ENCODE data around the gene EPHX1.
A peak's percentile ranks its signal among the peaks of the same experiment; 100 is the strongest.
"Not testable (repeated sequence)": the region's sequence is repeated elsewhere in the genome, so short reads cannot be mapped to it uniquely, and the experiment has no call there.

EPHX1 gene

DNA sequence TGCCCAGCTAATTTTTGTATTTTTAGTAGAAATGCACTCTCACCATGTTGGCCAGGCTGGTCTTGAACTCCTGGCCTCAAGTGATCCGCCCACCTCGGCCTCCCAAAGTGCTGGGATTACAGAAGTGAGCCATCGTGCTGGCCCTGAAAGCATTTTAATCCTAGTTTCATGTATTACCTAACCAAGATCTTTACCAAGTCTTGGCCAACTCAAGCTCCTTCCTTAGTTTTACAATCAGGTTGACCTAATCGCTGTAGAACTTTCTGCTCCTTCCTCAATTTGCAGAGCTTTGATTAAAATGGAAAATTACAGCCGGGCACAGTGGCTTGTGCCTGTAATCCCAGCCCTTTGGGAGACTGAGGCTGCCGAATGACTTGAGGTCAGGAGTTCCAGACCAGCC is 75.4 kb downstream of the EPHX1 start:
- no peak overlapping the region for H2BK15ac ChIP-seq (replicated peaks; ENCODE audit: low read depth)
- no peak overlapping the region for H3K4me3 ChIP-seq (ENCODE audit: low read length)
- peaks cover 6% of the 10 kb centered on the region for H3K79me1 ChIP-seq (ENCODE audit: low read length)

DNA sequence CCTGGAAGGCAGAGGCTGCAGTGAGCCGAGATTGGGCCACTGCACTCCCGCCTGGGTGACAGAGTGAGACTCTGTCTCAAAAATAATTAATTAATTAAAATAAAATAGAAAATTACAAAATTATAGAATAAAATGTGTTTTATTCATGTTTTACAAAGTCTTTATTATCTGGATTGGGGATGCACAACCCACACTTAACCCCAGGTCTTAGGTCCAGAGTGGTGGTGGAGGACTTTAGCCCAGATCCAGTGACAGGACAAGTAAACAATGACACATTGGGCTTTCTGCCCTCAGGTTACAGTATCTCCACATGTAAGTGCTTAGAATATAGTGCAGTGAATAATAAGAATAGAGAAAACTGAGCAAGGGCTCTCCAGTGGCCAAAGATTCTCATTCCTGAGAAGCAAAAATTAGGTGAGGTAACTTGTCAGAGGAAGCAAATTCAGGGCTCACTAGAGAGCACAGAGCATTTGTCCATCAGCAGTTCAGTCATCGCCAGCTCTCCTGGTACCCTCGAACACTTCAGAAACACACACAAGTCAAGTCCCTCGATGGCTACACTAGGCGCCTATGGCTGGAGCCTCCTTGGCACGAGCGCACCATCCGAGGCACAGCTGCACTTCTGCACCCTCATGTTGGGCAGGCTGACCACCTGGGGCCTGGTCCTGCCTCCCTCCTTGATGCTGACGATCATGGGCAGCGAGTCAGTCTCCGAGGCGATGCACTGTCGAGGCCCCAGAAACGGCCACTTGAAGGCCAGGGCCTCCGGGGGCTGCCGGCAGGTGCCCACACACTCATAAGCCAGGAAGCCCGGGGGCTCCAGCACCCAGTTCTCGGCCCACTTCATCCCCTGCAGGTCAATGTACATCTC is 76.5 kb downstream of the EPHX1 start:
- peaks cover 1% of the 10 kb centered on the region for H3K79me2 ChIP-seq (ENCODE audit: control insufficient read depth, insufficient read depth, low read length)
- no peak overlapping the region for H2BK5ac ChIP-seq (ENCODE audit: low read length)
- peaks cover 16% of the 10 kb centered on the region for H3K4me1 ChIP-seq (ENCODE audit: control insufficient read depth, low read depth, low read length)
- H3K79me1 ChIP-seq (ENCODE audit: low read length), result peaks cover under 1% of the 10 kb centered on the region
- no peak overlapping the region for H3K27ac ChIP-seq (ENCODE audit: low read depth, low read length)
- H3K27me3 ChIP-seq (ENCODE audit: insufficient read depth, low read length, poor library complexity), result no peaks in the 10 kb centered on the region
- DNase-seq, result no peak
- H3K18ac ChIP-seq (ENCODE audit: low read length), result no peak overlapping the region
- no CpG with 5 or more reads among the region's 19 CpGs for WGBS (ENCODE audit: extremely low coverage, insufficient coverage, low lambda C conversion rate)
- H3K4me2 ChIP-seq (ENCODE audit: low read length), result no peak overlapping the region
- no peak overlapping the region for H4K8ac ChIP-seq (ENCODE audit: low read depth, low read length)
- no peak overlapping the region for H4K5ac ChIP-seq (ENCODE audit: low read length)
- peak overlapping the region; percentile 1 for H3K56ac ChIP-seq (ENCODE audit: low read length)
- no peak overlapping the region for H3K4me3 ChIP-seq (ENCODE audit: low read length)
- H2BK15ac ChIP-seq (replicated peaks; ENCODE audit: low read depth), result no peak overlapping the region
- H3K23ac ChIP-seq (ENCODE audit: low read length), result no peak overlapping the region
- H2AK5ac ChIP-seq (ENCODE audit: low read length), result no peak overlapping the region
- H3K9ac ChIP-seq (ENCODE audit: low read length), result no peak overlapping the region
- H2BK120ac ChIP-seq (ENCODE audit: low read depth, low read length), result no peak overlapping the region
- no peak overlapping the region for H3K4ac ChIP-seq (ENCODE audit: low read depth, low read length)
- peaks cover 1% of the 10 kb centered on the region for H3K36me3 ChIP-seq (ENCODE audit: control insufficient read depth, insufficient read depth, low read length)

More for the DNA sequence above, 75.4 kb downstream of the EPHX1 start:
- no peak overlapping the region for H3K4ac ChIP-seq (ENCODE audit: low read depth, low read length)
- no peak overlapping the region for H3K56ac ChIP-seq (ENCODE audit: low read length)
- no peak overlapping the region for H3K23ac ChIP-seq (ENCODE audit: low read length)
- H4K8ac ChIP-seq (ENCODE audit: low read depth, low read length), result no peak overlapping the region
- H2BK120ac ChIP-seq (ENCODE audit: low read depth, low read length), result no peak overlapping the region
- H2BK5ac ChIP-seq (ENCODE audit: low read length), result no peak overlapping the region
- no peak overlapping the region for H3K18ac ChIP-seq (ENCODE audit: low read length)
- no peak overlapping the region for H3K4me2 ChIP-seq (ENCODE audit: low read length)
- H3K9ac ChIP-seq (ENCODE audit: low read length), result no peak overlapping the region
- no peak overlapping the region for H2AK5ac ChIP-seq (ENCODE audit: low read length)
- H3K36me3 ChIP-seq (ENCODE audit: control insufficient read depth, insufficient read depth, low read length), result peaks cover 1% of the 10 kb centered on the region
- no CpG with 5 or more reads among the region's 6 CpGs for WGBS (ENCODE audit: extremely low coverage, insufficient coverage, low lambda C conversion rate)
- no peak overlapping the region for H4K5ac ChIP-seq (ENCODE audit: low read length)
- H3K27me3 ChIP-seq (ENCODE audit: insufficient read depth, low read length, poor library complexity), result no peaks in the 10 kb centered on the region
- no peak for DNase-seq
- peaks cover 15% of the 10 kb centered on the region for H3K4me1 ChIP-seq (ENCODE audit: control insufficient read depth, low read depth, low read length)
- H3K79me2 ChIP-seq (ENCODE audit: control insufficient read depth, insufficient read depth, low read length), result peaks cover 10% of the 10 kb centered on the region
- H3K27ac ChIP-seq (ENCODE audit: low read depth, low read length), result no peak overlapping the region

DNA sequence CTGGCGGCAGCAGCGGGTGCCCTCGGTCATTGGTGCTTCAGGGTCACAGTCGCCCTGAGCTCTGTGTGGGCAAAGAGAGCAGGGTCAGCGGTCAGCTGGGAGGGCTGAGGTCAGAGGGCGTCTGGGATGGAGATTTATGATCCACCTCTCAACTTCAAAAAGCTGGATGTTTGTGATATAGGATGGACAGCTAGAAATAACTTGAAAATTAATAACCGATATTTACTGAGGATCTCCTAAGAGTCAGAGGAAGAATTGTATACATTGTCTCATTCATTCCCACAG is 77.0 kb downstream of the EPHX1 start:
- Histone ChIP-seq H3K18ac (ENCODE audit: low read length) (no peak overlapping the region), H3K36me3 (ENCODE audit: control insufficient read depth, insufficient read depth, low read length) (peaks cover 1% of the 10 kb centered on the region), H3K4ac (ENCODE audit: low read depth, low read length) (no peak overlapping the region), H3K23ac (ENCODE audit: low read length) (no peak overlapping the region), H3K4me1 (ENCODE audit: control insufficient read depth, low read depth, low read length) (peaks cover 16% of the 10 kb centered on the region), H3K27me3 (ENCODE audit: insufficient read depth, low read length, poor library complexity) (no peaks in the 10 kb centered on the region), H3K4me2 (ENCODE audit: low read length) (no peak overlapping the region), H2BK120ac (ENCODE audit: low read depth, low read length) (no peak overlapping the region), H4K8ac (ENCODE audit: low read depth, low read length) (no peak overlapping the region), H3K79me2 (ENCODE audit: control insufficient read depth, insufficient read depth, low read length) (no peaks in the 10 kb centered on the region), H3K79me1 (ENCODE audit: low read length) (no peaks in the 10 kb centered on the region), H3K4me3 (ENCODE audit: low read length) (no peak overlapping the region), H4K5ac (ENCODE audit: low read length) (no peak overlapping the region), H2BK15ac (replicated peaks; ENCODE audit: low read depth) (no peak overlapping the region), H2BK5ac (ENCODE audit: low read length) (no peak overlapping the region), H3K56ac (ENCODE audit: low read length) (peak overlapping the region; percentile 15), H2AK5ac (ENCODE audit: low read length) (no peak overlapping the region), H3K27ac (ENCODE audit: low read depth, low read length) (no peak overlapping the region), H3K9ac (ENCODE audit: low read length) (peak overlapping the region; percentile 38)
- no CpG with 5 or more reads among the region's 7 CpGs for WGBS (ENCODE audit: extremely low coverage, insufficient coverage, low lambda C conversion rate)
- DNase-seq, result no peak

DNA sequence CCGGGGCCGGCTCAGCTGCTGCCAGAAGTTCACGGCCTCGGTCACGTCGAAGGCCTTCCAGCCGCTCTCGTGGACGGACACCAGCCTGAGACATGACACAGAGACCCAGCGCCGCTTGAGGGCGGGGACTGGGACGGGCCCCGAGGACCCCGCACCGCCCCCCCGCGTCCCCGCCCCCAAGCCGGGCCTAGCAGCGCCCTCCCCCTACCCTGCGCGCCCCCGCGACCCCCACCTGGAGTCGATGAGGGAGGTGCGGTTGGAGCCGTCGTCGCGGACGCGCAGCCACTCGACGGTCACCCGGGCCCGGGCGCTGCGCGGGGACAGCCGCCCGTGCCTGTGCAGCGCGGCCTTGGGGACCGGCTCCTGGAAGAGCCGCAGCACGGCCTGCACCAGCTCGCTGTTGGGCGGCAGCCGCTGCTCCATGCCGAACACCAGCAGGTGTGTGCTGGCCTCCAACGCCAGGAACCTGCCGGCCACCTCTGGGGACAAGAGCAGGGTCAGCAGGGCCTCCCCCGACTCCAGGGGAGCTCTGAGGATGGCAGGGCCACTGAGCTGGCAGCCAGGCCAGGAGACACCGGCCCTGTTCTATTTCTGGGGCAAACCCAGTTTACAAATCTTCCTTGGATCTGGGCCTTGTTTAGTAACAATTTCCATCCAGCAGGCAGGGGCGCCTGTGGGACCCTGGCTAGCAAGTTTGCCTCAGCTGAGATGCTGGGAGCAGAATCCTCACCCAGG is 77.8 kb downstream of the EPHX1 start:
- not testable (repeated sequence) for H2BK15ac ChIP-seq (replicated peaks; ENCODE audit: low read depth); H3K23ac ChIP-seq (ENCODE audit: low read length); H3K27me3 ChIP-seq (ENCODE audit: insufficient read depth, low read length, poor library complexity); H4K8ac ChIP-seq (ENCODE audit: low read depth, low read length); H3K79me2 ChIP-seq (ENCODE audit: control insufficient read depth, insufficient read depth, low read length); H3K4ac ChIP-seq (ENCODE audit: low read depth, low read length); H3K36me3 ChIP-seq (ENCODE audit: control insufficient read depth, insufficient read depth, low read length); DNase-seq; H3K18ac ChIP-seq (ENCODE audit: low read length); H3K79me1 ChIP-seq (ENCODE audit: low read length); H2AK5ac ChIP-seq (ENCODE audit: low read length); H2BK5ac ChIP-seq (ENCODE audit: low read length); H4K5ac ChIP-seq (ENCODE audit: low read length); H2BK120ac ChIP-seq (ENCODE audit: low read depth, low read length); H3K27ac ChIP-seq (ENCODE audit: low read depth, low read length); H3K4me2 ChIP-seq (ENCODE audit: low read length)
- Histone ChIP-seq H3K56ac (ENCODE audit: low read length) (peak overlapping the region; percentile 80), H3K9ac (ENCODE audit: low read length) (peak overlapping the region; percentile 64), H3K4me1 (ENCODE audit: control insufficient read depth, low read depth, low read length) (peaks cover 16% of the 10 kb centered on the region), H3K4me3 (ENCODE audit: low read length) (peak overlapping the region; percentile 5)
- WGBS (ENCODE audit: extremely low coverage, insufficient coverage, low lambda C conversion rate), result no CpG with 5 or more reads among the region's 56 CpGs

GRCh38 chr1:225888289-225888897 is 78.5 kb downstream of the EPHX1 start:
- no peak overlapping the region for H4K5ac ChIP-seq (ENCODE audit: low read length)
- H2BK5ac ChIP-seq (ENCODE audit: low read length), result no peak overlapping the region
- peak overlapping the region; percentile 64 for H3K9ac ChIP-seq (ENCODE audit: low read length)
- H2BK120ac ChIP-seq (ENCODE audit: low read depth, low read length), result no peak overlapping the region
- H3K4ac ChIP-seq (ENCODE audit: low read depth, low read length), result peak overlapping the region; percentile 1
- H3K79me1 ChIP-seq (ENCODE audit: low read length), result no peaks in the 10 kb centered on the region
- DNase-seq, result no peak
- H3K79me2 ChIP-seq (ENCODE audit: control insufficient read depth, insufficient read depth, low read length), result no peaks in the 10 kb centered on the region
- WGBS (ENCODE audit: extremely low coverage, insufficient coverage, low lambda C conversion rate), result no CpG with 5 or more reads among the region's 18 CpGs
- H3K18ac ChIP-seq (ENCODE audit: low read length), result peak overlapping the region; percentile 19
- no peak overlapping the region for H2BK15ac ChIP-seq (replicated peaks; ENCODE audit: low read depth)
- no peak overlapping the region for H2AK5ac ChIP-seq (ENCODE audit: low read length)
- H3K4me2 ChIP-seq (ENCODE audit: low read length), result peak overlapping the region; percentile 19
- no peaks in the 10 kb centered on the region for H3K27me3 ChIP-seq (ENCODE audit: insufficient read depth, low read length, poor library complexity)
- H3K36me3 ChIP-seq (ENCODE audit: control insufficient read depth, insufficient read depth, low read length), result peaks cover 1% of the 10 kb centered on the region
- H3K27ac ChIP-seq (ENCODE audit: low read depth, low read length), result peak overlapping the region; percentile 26
- H3K56ac ChIP-seq (ENCODE audit: low read length), result peak overlapping the region; percentile 80
- H4K8ac ChIP-seq (ENCODE audit: low read depth, low read length), result no peak overlapping the region
- H3K23ac ChIP-seq (ENCODE audit: low read length), result no peak overlapping the region
- peaks cover 16% of the 10 kb centered on the region for H3K4me1 ChIP-seq (ENCODE audit: control insufficient read depth, low read depth, low read length)
- H3K4me3 ChIP-seq (ENCODE audit: low read length), result peak overlapping the region; percentile 5

Measured in mesendoderm (in vitro differentiated cells).